ENCODE data around the gene MTMR10. TPM values are rescaled to one million over a fixed set of nuclear protein-coding genes. Genes with fewer than 3 reads are reported as not detected.

Gene MTMR10
- total RNA-seq, 4 donors from 2014 or later: 36.6 to 63.4 (median 40.4) TPM

DNA sequence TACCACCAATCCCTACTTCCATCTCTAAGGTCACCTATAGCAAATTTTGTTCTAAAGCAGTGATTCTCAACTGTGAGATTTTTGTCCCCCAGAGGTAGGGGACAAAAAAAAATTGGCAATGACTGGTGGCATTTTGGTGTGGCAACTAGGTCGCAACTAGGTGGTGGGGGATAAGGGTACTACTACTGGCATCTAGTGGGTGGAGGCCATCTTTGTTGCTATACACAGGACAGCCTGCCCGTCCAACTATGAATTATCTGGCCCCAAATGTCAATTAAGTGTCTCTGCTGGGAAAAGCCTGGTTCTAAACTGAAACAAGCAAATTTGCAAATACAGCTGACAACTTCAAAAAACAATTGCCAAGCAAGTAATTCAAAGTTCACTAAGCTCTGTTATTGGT lies 1.4 kb downstream of the MTMR10 start:
- ATAC-seq: no peak
- Histone ChIP-seq H3K4me1 (peaks cover 56 to 64% of the 10 kb centered on the region in 2 donors), H3K27ac (peak overlapping the region; percentile 94 to 99 (median 96)), H3K27me3 (no peaks in the 10 kb centered on the region), H3K36me3 (no peaks in the 10 kb centered on the region), H3K4me3 (peak overlapping the region; percentile 83 to 100 (median 92)), H3K9me3 (no peaks in the 10 kb centered on the region)
- intact Hi-C loops (cut with DNase I; ENCODE audit: low total_unique reads): loop anchor here (2.0 to 10.0 kb wide), 5 partner anchors 68 to 375 kb away; partner anchors contain the start of gene KLF13
- in situ Hi-C loops (cut with MboI; ENCODE audit: low sequenced_read_pairs in 4 of 4): loop anchor here in 1 of 4 donors (25.0 kb wide), 1 partner anchor 372 kb away; no protein-coding TSS in a partner anchor
- no peak for DNase-seq
- TF ChIP-seq CTCF (IDR thresholded peaks at IDR 0.05 in 4 of 5, conservative IDR thresholded peaks at IDR 0.05 in 1 of 5) (peak in 1 of 5 experiments; percentile 14), POLR2A (IDR thresholded peaks at IDR 0.05) (no peak)

- Histone ChIP-seq H3K27me3 (no peaks in the 10 kb centered on the region), H3K36me3 (peaks cover 0 to 3% of the 10 kb centered on the region in 2 donors), H3K4me1 (peaks cover 82 to 83% of the 10 kb centered on the region in 2 donors), H3K9me3 (no peaks in the 10 kb centered on the region), H3K27ac (peak overlapping the region; percentile 46 to 96 (median 80)), H3K4me3 (no peak overlapping the region)
- intact Hi-C loops (cut with DNase I; ENCODE audit: low total_unique reads): no loop called here
- DNase-seq (peak; percentile 12 to 58), ATAC-seq (peak in 1 of 2 donors; percentile 77)
- in situ Hi-C loops (cut with MboI; ENCODE audit: low sequenced_read_pairs in 4 of 4): loop anchor here in 2 of 4 donors (10.0 to 25.0 kb wide), 2 partner anchors 80 to 377 kb away; partner anchors contain the start of gene FAN1 (in 1 of the 2)
- no peak for TF ChIP-seq POLR2A (IDR thresholded peaks at IDR 0.05)
- no peak for TF ChIP-seq CTCF (IDR thresholded peaks at IDR 0.05 in 4 of 5, conservative IDR thresholded peaks at IDR 0.05 in 1 of 5)
Measured at GRCh38 chr15:30985081-30985531, 6.3 kb downstream of the MTMR10 start.

DNA sequence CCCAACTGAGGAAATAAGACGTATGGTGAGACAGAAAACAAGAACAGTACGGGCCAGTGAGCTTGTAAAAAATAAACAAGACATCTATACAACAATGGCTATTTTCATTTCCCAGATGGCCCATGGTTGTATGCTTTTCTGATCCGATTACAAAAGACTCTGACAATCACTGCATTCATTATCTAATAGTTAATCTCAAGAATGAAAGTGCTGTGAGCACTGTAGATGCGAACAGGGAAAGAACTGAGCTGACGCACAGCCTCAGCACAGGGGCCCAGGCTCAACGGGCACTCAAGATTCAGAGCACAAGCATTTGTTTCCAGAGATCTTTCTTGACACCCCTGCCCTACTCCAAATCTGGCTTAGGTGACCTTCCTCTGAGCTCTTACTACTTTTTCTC lies 6.9 kb downstream of the MTMR10 start:
- Histone ChIP-seq H3K9me3 (no peaks in the 10 kb centered on the region), H3K27ac (peak overlapping the region; percentile 46 to 96 (median 80)), H3K27me3 (no peaks in the 10 kb centered on the region), H3K36me3 (peaks cover 0 to 7% of the 10 kb centered on the region in 2 donors), H3K4me1 (peaks cover 82 to 83% of the 10 kb centered on the region in 2 donors), H3K4me3 (peak overlapping the region in 1 of 4 donors; percentile 1)
- no peak for ATAC-seq
- no peak for DNase-seq
- in situ Hi-C loops (cut with MboI; ENCODE audit: low sequenced_read_pairs in 4 of 4): loop anchor here in 2 of 4 donors (10.0 to 25.0 kb wide), 2 partner anchors 80 to 378 kb away; partner anchors contain the start of gene FAN1 (in 1 of the 2)
- TF ChIP-seq CTCF (IDR thresholded peaks at IDR 0.05 in 4 of 5, conservative IDR thresholded peaks at IDR 0.05 in 1 of 5) (no peak), POLR2A (IDR thresholded peaks at IDR 0.05) (no peak)
- intact Hi-C loops (cut with DNase I; ENCODE audit: low total_unique reads): no loop called here

DNA sequence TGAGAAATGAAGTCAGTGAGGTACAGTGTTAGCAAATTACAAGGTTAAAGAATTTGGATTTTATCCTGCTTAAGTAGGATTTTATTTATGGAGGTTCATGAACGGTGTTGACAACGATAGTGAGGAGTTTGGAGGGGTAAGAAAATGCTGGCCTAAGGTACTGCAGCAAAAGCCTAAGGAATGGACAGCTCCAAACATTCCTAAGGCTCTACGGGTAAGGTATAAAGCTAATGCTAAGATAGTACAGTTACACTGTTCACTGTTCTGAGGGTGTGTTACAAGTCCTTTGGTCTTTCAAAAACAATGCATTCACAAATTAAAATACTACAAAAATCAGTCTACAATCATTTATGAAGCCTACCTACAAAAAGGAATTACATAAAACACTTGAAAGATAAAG lies 7.3 kb downstream of the MTMR10 start:
- intact Hi-C loops (cut with DNase I; ENCODE audit: low total_unique reads): no loop called here
- Histone ChIP-seq H3K36me3 (peaks cover 0 to 11% of the 10 kb centered on the region in 2 donors), H3K27ac (peak overlapping the region; percentile 46 to 96 (median 80)), H3K4me3 (no peak overlapping the region), H3K4me1 (peaks cover 81 to 82% of the 10 kb centered on the region in 2 donors), H3K9me3 (no peaks in the 10 kb centered on the region), H3K27me3 (no peaks in the 10 kb centered on the region)
- no peak for DNase-seq
- ATAC-seq: no peak
- in situ Hi-C loops (cut with MboI; ENCODE audit: low sequenced_read_pairs in 4 of 4): loop anchor here in 2 of 4 donors (10.0 to 25.0 kb wide), 2 partner anchors 79 to 378 kb away; partner anchors contain the start of gene FAN1 (in 1 of the 2)
- TF ChIP-seq CTCF (IDR thresholded peaks at IDR 0.05 in 4 of 5, conservative IDR thresholded peaks at IDR 0.05 in 1 of 5): no peak
- TF ChIP-seq POLR2A (IDR thresholded peaks at IDR 0.05): no peak

All from gastrocnemius medialis (tissue), 4 donors.